ENCODE data around the gene KDM8.

DNA sequence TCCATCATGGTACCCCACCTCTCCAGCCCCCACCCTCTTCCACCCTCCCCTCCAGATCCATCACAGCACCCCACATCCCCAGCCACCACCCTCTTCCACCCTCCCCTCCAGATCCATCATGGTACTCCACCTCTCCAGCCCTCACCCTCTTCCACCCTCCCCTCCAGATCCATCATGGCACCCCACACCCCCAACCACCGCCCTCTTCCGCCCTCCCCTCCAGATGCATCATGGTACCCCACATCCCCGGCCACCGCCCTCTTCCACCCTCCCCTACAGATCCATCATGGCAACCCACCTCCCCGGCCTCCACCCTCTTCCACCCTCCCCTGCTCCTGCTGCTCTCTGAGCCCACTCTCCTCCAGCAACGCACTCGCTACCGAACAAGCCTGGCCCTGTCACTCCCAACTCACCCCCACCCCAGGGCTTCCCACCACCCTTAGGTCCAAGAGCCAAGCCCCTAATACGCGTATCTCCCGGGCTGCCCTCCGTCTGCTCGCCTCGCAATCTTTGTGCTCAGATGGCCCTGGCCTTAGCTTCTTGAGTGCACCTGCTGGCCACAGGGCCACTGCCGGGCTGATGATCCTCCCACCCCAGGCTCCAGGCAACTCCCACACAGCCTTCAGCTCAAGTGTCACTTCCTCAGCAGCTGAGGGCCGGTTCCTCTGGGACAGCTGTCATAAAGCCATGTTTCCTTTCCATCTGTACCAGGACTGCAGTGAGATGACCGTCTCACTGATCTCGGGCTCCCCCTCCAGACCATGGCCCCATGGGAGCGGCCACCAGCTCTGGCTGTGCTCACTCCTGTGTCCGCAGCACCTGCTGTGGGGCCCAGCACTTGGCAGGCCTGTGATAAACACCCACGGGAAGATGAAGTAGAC, 25.5 kb downstream of the KDM8 start:
- TF ChIP-seq, protein P1, sequence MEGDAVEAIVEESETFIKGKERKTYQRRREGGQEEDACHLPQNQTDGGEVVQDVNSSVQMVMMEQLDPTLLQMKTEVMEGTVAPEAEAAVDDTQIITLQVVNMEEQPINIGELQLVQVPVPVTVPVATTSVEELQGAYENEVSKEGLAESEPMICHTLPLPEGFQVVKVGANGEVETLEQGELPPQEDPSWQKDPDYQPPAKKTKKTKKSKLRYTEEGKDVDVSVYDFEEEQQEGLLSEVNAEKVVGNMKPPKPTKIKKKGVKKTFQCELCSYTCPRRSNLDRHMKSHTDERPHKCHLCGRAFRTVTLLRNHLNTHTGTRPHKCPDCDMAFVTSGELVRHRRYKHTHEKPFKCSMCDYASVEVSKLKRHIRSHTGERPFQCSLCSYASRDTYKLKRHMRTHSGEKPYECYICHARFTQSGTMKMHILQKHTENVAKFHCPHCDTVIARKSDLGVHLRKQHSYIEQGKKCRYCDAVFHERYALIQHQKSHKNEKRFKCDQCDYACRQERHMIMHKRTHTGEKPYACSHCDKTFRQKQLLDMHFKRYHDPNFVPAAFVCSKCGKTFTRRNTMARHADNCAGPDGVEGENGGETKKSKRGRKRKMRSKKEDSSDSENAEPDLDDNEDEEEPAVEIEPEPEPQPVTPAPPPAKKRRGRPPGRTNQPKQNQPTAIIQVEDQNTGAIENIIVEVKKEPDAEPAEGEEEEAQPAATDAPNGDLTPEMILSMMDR (IDR thresholded peaks at IDR 0.05; ENCODE audit: low read depth, low read length, missing input control), result no peak
- TF ChIP-seq, protein P2, sequence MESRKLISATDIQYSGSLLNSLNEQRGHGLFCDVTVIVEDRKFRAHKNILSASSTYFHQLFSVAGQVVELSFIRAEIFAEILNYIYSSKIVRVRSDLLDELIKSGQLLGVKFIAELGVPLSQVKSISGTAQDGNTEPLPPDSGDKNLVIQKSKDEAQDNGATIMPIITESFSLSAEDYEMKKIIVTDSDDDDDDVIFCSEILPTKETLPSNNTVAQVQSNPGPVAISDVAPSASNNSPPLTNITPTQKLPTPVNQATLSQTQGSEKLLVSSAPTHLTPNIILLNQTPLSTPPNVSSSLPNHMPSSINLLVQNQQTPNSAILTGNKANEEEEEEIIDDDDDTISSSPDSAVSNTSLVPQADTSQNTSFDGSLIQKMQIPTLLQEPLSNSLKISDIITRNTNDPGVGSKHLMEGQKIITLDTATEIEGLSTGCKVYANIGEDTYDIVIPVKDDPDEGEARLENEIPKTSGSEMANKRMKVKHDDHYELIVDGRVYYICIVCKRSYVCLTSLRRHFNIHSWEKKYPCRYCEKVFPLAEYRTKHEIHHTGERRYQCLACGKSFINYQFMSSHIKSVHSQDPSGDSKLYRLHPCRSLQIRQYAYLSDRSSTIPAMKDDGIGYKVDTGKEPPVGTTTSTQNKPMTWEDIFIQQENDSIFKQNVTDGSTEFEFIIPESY (IDR thresholded peaks at IDR 0.05), result no peak
- TF ChIP-seq, protein P3, sequence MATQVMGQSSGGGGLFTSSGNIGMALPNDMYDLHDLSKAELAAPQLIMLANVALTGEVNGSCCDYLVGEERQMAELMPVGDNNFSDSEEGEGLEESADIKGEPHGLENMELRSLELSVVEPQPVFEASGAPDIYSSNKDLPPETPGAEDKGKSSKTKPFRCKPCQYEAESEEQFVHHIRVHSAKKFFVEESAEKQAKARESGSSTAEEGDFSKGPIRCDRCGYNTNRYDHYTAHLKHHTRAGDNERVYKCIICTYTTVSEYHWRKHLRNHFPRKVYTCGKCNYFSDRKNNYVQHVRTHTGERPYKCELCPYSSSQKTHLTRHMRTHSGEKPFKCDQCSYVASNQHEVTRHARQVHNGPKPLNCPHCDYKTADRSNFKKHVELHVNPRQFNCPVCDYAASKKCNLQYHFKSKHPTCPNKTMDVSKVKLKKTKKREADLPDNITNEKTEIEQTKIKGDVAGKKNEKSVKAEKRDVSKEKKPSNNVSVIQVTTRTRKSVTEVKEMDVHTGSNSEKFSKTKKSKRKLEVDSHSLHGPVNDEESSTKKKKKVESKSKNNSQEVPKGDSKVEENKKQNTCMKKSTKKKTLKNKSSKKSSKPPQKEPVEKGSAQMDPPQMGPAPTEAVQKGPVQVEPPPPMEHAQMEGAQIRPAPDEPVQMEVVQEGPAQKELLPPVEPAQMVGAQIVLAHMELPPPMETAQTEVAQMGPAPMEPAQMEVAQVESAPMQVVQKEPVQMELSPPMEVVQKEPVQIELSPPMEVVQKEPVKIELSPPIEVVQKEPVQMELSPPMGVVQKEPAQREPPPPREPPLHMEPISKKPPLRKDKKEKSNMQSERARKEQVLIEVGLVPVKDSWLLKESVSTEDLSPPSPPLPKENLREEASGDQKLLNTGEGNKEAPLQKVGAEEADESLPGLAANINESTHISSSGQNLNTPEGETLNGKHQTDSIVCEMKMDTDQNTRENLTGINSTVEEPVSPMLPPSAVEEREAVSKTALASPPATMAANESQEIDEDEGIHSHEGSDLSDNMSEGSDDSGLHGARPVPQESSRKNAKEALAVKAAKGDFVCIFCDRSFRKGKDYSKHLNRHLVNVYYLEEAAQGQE (IDR thresholded peaks at IDR 0.05), result no peak
- TF ChIP-seq JUND (IDR thresholded peaks at IDR 0.05) (no peak), RAD21 (IDR thresholded peaks at IDR 0.05) (no peak), YY1 (IDR thresholded peaks at IDR 0.05) (no peak), TAF1 (conservative IDR thresholded peaks at IDR 0.05) (no peak), RXRA (IDR thresholded peaks at IDR 0.05) (no peak), FOXA1 (IDR thresholded peaks at IDR 0.05) (no peak), SP1 (IDR thresholded peaks at IDR 0.05) (no peak), GABPA (IDR thresholded peaks at IDR 0.05 in 1 of 2, conservative IDR thresholded peaks at IDR 0.05 in 1 of 2) (no peak), EGR1 (IDR thresholded peaks at IDR 0.05; ENCODE audit: low read depth in 2 of 2) (no peak)
- TF ChIP-seq, protein P4, sequence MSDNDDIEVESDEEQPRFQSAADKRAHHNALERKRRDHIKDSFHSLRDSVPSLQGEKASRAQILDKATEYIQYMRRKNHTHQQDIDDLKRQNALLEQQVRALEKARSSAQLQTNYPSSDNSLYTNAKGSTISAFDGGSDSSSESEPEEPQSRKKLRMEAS (IDR thresholded peaks at IDR 0.05), result no peak
- TF ChIP-seq, protein P5, sequence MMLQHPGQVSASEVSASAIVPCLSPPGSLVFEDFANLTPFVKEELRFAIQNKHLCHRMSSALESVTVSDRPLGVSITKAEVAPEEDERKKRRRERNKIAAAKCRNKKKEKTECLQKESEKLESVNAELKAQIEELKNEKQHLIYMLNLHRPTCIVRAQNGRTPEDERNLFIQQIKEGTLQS (IDR thresholded peaks at IDR 0.05), result no peak
